ENCODE measurements around the gene MSI2.

Gene MSI2

DNA sequence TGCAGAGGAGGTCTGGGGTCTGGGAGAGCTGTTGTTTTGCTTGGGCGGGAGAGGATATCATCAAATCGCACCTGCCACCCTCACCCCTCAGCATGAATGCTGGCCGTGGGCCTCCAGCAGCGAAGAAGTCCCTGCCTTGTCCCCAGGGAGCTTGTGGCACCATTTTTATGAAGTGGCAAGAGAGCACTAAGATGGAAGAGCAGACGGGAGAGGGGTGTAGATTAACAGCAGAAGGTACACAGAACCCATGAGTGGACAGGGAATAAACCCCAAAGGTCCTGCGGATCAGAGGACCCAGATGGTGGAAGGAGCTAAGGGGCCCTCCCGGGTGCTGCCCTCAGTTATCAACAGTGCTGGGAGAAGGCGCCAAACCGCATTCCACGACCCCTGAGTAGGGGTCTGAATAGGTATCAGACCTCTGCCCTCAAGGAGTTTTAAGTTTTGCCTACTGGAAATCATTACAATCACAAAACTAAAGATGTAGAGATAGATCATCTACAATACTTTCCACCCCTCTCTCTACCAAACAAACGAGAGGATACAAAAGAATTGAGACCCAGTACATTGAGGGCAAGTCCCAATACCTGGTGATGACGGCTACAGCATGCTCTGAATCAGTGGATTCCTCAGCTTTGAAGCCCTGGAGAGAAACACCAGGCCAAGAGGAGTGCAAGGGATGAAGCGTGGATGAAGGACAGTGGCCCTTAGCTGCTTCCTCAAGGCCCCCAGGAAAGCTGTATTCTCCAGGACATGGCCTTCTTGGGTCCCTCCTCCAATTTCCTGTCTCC lies 428.6 kb downstream of the MSI2 start:
- 0 out of 2 replicates have a peak, but pooled peaks cover 3% of the 10 kb centered on the region for H3K36me3 ChIP-seq (ENCODE audit: control insufficient read depth, low read length)
- no peaks in the 10 kb centered on the region for H3K4me1 ChIP-seq (ENCODE audit: control insufficient read depth, low read length)
- H4K20me1 ChIP-seq (ENCODE audit: control insufficient read depth, insufficient read depth, low read depth, low read length), result no peaks in the 10 kb centered on the region
- H3K4me2 ChIP-seq (ENCODE audit: low read length), result no peak overlapping the region
- H3K27me3 ChIP-seq (ENCODE audit: control insufficient read depth, low read length), result no peaks in the 10 kb centered on the region
- no peaks in the 10 kb centered on the region for H3K9me3 ChIP-seq (ENCODE audit: control insufficient read depth, insufficient read depth, low read length)
- TF ChIP-seq EZH2phosphoT487 (IDR thresholded peaks at IDR 0.05; ENCODE audit: borderline replicate concordance, low read length), result no peak
- TF ChIP-seq, protein P1, sequence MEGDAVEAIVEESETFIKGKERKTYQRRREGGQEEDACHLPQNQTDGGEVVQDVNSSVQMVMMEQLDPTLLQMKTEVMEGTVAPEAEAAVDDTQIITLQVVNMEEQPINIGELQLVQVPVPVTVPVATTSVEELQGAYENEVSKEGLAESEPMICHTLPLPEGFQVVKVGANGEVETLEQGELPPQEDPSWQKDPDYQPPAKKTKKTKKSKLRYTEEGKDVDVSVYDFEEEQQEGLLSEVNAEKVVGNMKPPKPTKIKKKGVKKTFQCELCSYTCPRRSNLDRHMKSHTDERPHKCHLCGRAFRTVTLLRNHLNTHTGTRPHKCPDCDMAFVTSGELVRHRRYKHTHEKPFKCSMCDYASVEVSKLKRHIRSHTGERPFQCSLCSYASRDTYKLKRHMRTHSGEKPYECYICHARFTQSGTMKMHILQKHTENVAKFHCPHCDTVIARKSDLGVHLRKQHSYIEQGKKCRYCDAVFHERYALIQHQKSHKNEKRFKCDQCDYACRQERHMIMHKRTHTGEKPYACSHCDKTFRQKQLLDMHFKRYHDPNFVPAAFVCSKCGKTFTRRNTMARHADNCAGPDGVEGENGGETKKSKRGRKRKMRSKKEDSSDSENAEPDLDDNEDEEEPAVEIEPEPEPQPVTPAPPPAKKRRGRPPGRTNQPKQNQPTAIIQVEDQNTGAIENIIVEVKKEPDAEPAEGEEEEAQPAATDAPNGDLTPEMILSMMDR (IDR thresholded peaks at IDR 0.05; ENCODE audit: low read depth, low read length, poor library complexity, severe bottlenecking), result no peak
- 0 out of 2 replicates have a peak, but pooled peaks cover 3% of the 10 kb centered on the region for H3F3A ChIP-seq (ENCODE audit: control insufficient read depth, insufficient read depth)
- no peak overlapping the region for H3K4me3 ChIP-seq (ENCODE audit: low read length)
- H3K27ac ChIP-seq (ENCODE audit: low read depth, low read length), result no peak overlapping the region
- H3K9me2 ChIP-seq (replicated peaks; ENCODE audit: control insufficient read depth, low read length), result no peaks in the 10 kb centered on the region
- H3K79me2 ChIP-seq (ENCODE audit: control insufficient read depth, low read length), result no peaks in the 10 kb centered on the region

DNA sequence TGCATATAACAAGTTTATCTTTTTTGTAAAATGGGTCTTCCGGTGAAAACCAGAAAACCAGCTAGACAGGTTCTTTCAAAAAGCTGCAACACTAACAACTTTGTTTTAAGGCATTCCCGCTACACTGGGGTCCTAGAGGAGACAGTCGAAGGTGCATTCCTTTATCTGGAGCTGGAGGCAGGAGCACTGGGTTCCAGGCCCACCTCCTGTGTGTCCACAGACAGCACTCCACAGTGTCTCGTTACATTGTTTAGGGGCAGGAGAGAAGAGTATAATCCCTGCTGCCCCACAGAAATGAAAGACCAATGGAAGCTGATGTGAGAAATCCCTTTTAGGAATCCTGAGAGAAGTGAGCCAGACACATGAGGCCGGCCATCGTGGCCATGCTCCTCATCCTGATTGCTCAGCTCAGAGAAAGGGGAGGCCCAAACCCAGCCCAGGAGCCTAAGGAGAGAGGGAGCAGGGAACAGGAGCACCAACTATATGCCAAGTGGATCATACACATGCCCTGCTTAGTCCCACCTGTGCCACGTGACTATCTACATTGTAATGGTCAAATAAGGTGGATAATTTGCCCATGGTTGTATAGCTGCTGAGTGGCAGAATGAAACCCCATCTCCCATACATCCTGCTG lies 429.3 kb downstream of the MSI2 start:
- Histone ChIP-seq H3K79me2 (ENCODE audit: control insufficient read depth, low read length) (no peaks in the 10 kb centered on the region), H3K4me1 (ENCODE audit: control insufficient read depth, low read length) (no peaks in the 10 kb centered on the region), H3K4me2 (ENCODE audit: low read length) (no peak overlapping the region), H3F3A (ENCODE audit: control insufficient read depth, insufficient read depth) (0 out of 2 replicates have a peak, but pooled peaks cover 3% of the 10 kb centered on the region), H4K20me1 (ENCODE audit: control insufficient read depth, insufficient read depth, low read depth, low read length) (no peaks in the 10 kb centered on the region), H3K27me3 (ENCODE audit: control insufficient read depth, low read length) (no peaks in the 10 kb centered on the region), H3K4me3 (ENCODE audit: low read length) (no peak overlapping the region), H3K9me2 (replicated peaks; ENCODE audit: control insufficient read depth, low read length) (no peaks in the 10 kb centered on the region), H3K36me3 (ENCODE audit: control insufficient read depth, low read length) (0 out of 2 replicates have a peak, but pooled peaks cover 3% of the 10 kb centered on the region), H3K9me3 (ENCODE audit: control insufficient read depth, insufficient read depth, low read length) (no peaks in the 10 kb centered on the region), H3K27ac (ENCODE audit: low read depth, low read length) (no peak overlapping the region)
- no peak for TF ChIP-seq EZH2phosphoT487 (IDR thresholded peaks at IDR 0.05; ENCODE audit: borderline replicate concordance, low read length)
- TF ChIP-seq, protein P1 (IDR thresholded peaks at IDR 0.05; ENCODE audit: low read depth, low read length, poor library complexity, severe bottlenecking), result no peak

DNA sequence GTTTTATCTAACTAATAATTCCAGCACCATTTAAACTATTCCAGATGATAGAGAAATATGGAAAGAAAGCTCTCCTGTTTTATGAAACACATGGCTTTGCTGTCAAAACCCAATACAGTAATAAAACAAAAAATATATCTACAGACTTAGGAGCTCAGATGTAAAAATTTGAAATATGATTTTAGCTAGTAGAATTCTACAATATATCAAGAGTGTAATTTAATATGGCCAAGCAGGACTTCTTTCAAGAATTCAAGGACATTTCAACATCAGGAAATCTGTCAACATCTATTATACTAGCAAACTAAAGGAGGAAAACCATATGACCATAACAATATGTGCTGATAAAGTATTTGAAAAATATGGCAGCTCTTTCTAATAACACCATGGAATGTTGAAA lies 431.3 kb downstream of the MSI2 start:
- Histone ChIP-seq H3K36me3 (ENCODE audit: control insufficient read depth, low read length) (0 out of 2 replicates have a peak, but pooled peaks cover 3% of the 10 kb centered on the region), H3K4me1 (ENCODE audit: control insufficient read depth, low read length) (no peaks in the 10 kb centered on the region), H3K9me2 (replicated peaks; ENCODE audit: control insufficient read depth, low read length) (no peaks in the 10 kb centered on the region), H4K20me1 (ENCODE audit: control insufficient read depth, insufficient read depth, low read depth, low read length) (no peaks in the 10 kb centered on the region), H3K27ac (ENCODE audit: low read depth, low read length) (no peak overlapping the region), H3F3A (ENCODE audit: control insufficient read depth, insufficient read depth) (0 out of 2 replicates have a peak, but pooled peaks cover 3% of the 10 kb centered on the region), H3K9me3 (ENCODE audit: control insufficient read depth, insufficient read depth, low read length) (no peaks in the 10 kb centered on the region), H3K4me2 (ENCODE audit: low read length) (no peak overlapping the region), H3K79me2 (ENCODE audit: control insufficient read depth, low read length) (no peaks in the 10 kb centered on the region), H3K4me3 (ENCODE audit: low read length) (no peak overlapping the region), H3K27me3 (ENCODE audit: control insufficient read depth, low read length) (no peaks in the 10 kb centered on the region)
- TF ChIP-seq, protein P1 (IDR thresholded peaks at IDR 0.05; ENCODE audit: low read depth, low read length, poor library complexity, severe bottlenecking), result no peak
- no peak for TF ChIP-seq EZH2phosphoT487 (IDR thresholded peaks at IDR 0.05; ENCODE audit: borderline replicate concordance, low read length)

All from DOHH2 (cell line).